Measurements from ENCODE around the gene FGF9.

DNA sequence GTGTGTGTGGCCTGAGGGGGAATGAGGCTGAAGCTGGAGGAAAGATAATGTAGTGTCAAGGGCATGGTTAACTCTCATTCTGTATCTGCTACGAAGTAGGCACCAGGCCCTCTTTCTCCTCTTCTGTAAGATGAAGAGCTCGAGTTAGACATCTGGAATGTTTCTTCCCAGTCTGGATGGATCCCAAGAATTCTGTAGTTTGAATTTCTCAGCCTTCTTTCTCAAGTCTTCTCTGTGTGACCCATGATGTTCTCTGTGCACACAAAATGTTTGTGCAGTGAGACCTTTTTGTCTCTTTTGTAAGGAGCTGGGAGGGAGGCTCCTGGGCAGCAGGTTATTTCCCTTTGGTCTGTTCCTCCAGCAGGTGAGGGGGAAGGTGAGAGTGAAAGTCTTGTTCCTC is 13.7 kb downstream of the FGF9 start:
- TF ChIP-seq, protein P1, sequence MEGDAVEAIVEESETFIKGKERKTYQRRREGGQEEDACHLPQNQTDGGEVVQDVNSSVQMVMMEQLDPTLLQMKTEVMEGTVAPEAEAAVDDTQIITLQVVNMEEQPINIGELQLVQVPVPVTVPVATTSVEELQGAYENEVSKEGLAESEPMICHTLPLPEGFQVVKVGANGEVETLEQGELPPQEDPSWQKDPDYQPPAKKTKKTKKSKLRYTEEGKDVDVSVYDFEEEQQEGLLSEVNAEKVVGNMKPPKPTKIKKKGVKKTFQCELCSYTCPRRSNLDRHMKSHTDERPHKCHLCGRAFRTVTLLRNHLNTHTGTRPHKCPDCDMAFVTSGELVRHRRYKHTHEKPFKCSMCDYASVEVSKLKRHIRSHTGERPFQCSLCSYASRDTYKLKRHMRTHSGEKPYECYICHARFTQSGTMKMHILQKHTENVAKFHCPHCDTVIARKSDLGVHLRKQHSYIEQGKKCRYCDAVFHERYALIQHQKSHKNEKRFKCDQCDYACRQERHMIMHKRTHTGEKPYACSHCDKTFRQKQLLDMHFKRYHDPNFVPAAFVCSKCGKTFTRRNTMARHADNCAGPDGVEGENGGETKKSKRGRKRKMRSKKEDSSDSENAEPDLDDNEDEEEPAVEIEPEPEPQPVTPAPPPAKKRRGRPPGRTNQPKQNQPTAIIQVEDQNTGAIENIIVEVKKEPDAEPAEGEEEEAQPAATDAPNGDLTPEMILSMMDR (IDR thresholded peaks at IDR 0.05) = no peak
- TF ChIP-seq POLR2AphosphoS5 (IDR thresholded peaks at IDR 0.05; ENCODE audit: insufficient read depth in 1 of 2, low read depth in 1 of 2) = no peak
- no peak for TF ChIP-seq POLR2A (IDR thresholded peaks at IDR 0.05)

All from vagina (tissue), 2 donors.